Upper lobe of right lung (tissue), 1 donor: ENCODE measurements around the gene FNIP1. TPM values are rescaled to one million over a fixed set of nuclear protein-coding genes. Genes with fewer than 3 reads are reported as not detected.

ENCODE experiments used
- ATAC-seq: fragments of 200-7000 bp; cut with Tn5 transposase; one replicate; pipeline ENCODE4 v1.9.1; 2020; ENCODE audit warnings: mild to moderate bottlenecking, moderate library complexity
- DNase-seq: peaks from one replicate; pipeline ENCODE4 v3.0.0-alpha.2; 2020
- H3K27ac ChIP-seq: fragments of 200-600 bp; one replicate; pipeline ENCODE4 v1.8.0; 2022
- H3K27me3 ChIP-seq: fragments of 200-600 bp; one replicate; pipeline ENCODE4 v1.8.0; 2022; ENCODE audit warnings: mild to moderate bottlenecking
- H3K36me3 ChIP-seq: fragments of 200-600 bp; one replicate; pipeline ENCODE4 v1.8.0; 2022
- H3K4me1 ChIP-seq: fragments of 200-600 bp; one replicate; pipeline ENCODE4 v1.8.0; 2022
- H3K4me3 ChIP-seq: fragments of 200-600 bp; one replicate; pipeline ENCODE4 v1.8.0; 2022; ENCODE audit warnings: mild to moderate bottlenecking
- H3K9me3 ChIP-seq: fragments of 200-600 bp; one replicate; pipeline ENCODE4 v1.8.0; 2022
- intact Hi-C: fragments of 100-400 bp; cut with DNase I; formaldehyde crosslinking; loops from one replicate; pipeline ENCODE4 v1.11.0; 2022
- total RNA-seq: library from RNA; stranded (reverse); fragmentation: NEBNext Ultra II Directional; extraction: Animal tissue kit (Norgen Biotek cat#: 25700); gene quantifications from one replicate; pipeline ENCODE4 v1.2.1, GENCODE V29; 2021
- TF ChIP-seq, protein P1 (sequence below): fragments of 200-600 bp; IDR thresholded peaks from one replicate; pipeline ENCODE4 v1.8.0; 2022; ENCODE audit warnings: antibody characterized with exemption
- donor health status: DM: no; HTN: yes; CAD: no; lungs with severe emphysema.

The FNIP1 gene
- total RNA-seq, 1 donor from 2014 or later = 42.7 TPM

DNA sequence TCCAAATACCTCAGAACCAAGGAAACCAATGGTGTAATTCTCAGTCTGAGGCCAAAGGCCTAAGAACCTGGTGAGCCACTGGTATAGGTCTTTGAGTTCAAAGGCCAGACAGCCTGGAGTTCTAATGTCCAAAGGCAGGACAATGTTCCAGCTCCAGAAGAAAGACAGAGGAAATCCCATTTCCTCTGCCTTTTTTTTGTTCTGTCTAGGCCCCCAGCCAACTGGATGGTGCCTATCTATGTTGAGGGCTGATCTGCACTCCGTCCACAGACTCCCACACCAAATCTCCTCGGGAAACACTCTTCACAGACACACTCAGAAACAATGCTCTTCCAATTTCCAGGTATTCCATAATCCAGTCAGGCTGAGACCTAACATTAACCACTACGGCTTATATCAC is 30.1 kb downstream of the FNIP1 start:
- no peak for ATAC-seq

GRCh38 chr5:131765261-131765660 is 31.6 kb downstream of the FNIP1 start:
- Histone ChIP-seq H3K9me3 (no peaks in the 10 kb centered on the region), H3K27ac (no peak overlapping the region), H3K4me1 (peaks cover 27% of the 10 kb centered on the region), H3K27me3 (no peaks in the 10 kb centered on the region), H3K36me3 (no peaks in the 10 kb centered on the region), H3K4me3 (no peak overlapping the region)
- no peak for DNase-seq
- TF ChIP-seq, protein P1, sequence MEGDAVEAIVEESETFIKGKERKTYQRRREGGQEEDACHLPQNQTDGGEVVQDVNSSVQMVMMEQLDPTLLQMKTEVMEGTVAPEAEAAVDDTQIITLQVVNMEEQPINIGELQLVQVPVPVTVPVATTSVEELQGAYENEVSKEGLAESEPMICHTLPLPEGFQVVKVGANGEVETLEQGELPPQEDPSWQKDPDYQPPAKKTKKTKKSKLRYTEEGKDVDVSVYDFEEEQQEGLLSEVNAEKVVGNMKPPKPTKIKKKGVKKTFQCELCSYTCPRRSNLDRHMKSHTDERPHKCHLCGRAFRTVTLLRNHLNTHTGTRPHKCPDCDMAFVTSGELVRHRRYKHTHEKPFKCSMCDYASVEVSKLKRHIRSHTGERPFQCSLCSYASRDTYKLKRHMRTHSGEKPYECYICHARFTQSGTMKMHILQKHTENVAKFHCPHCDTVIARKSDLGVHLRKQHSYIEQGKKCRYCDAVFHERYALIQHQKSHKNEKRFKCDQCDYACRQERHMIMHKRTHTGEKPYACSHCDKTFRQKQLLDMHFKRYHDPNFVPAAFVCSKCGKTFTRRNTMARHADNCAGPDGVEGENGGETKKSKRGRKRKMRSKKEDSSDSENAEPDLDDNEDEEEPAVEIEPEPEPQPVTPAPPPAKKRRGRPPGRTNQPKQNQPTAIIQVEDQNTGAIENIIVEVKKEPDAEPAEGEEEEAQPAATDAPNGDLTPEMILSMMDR = no peak
- no peak for ATAC-seq
- intact Hi-C loops = no loop called here

More for the DNA sequence above, 30.1 kb downstream of the FNIP1 start:
- Histone ChIP-seq H3K4me1 (peaks cover 32% of the 10 kb centered on the region), H3K9me3 (no peaks in the 10 kb centered on the region), H3K27ac (no peak overlapping the region), H3K4me3 (no peak overlapping the region), H3K27me3 (no peaks in the 10 kb centered on the region), H3K36me3 (no peaks in the 10 kb centered on the region)
- no peak for DNase-seq
- intact Hi-C loops = no loop called here
- TF ChIP-seq, protein P1 = no peak

- TF ChIP-seq, protein P1 = no peak
- no peak overlapping the region for H3K4me3 ChIP-seq
- no peak for ATAC-seq
- H3K27me3 ChIP-seq = no peaks in the 10 kb centered on the region
- intact Hi-C loops = no loop called here
- H3K4me1 ChIP-seq = peaks cover 22% of the 10 kb centered on the region
- no peak overlapping the region for H3K27ac ChIP-seq
- no peak for DNase-seq
- no peaks in the 10 kb centered on the region for H3K36me3 ChIP-seq
- H3K9me3 ChIP-seq = no peaks in the 10 kb centered on the region
Observed at GRCh38 chr5:131763968-131764367, 32.8 kb downstream of the FNIP1 start.

- H3K27me3 ChIP-seq = no peaks in the 10 kb centered on the region
- no peak overlapping the region for H3K4me3 ChIP-seq
- TF ChIP-seq, protein P1 = no peak
- H3K4me1 ChIP-seq = peaks cover 27% of the 10 kb centered on the region
- DNase-seq (no peak), ATAC-seq (no peak)
- intact Hi-C loops = no loop called here
- no peaks in the 10 kb centered on the region for H3K36me3 ChIP-seq
- no peak overlapping the region for H3K27ac ChIP-seq
- H3K9me3 ChIP-seq = no peaks in the 10 kb centered on the region
Observed at GRCh38 chr5:131760793-131761192, 36.0 kb downstream of the FNIP1 start.

GRCh38 chr5:131759704-131760103 is 37.1 kb downstream of the FNIP1 start:
- TF ChIP-seq, protein P1 = no peak
- Histone ChIP-seq H3K9me3 (no peaks in the 10 kb centered on the region), H3K27ac (no peak overlapping the region), H3K4me1 (peaks cover 23% of the 10 kb centered on the region), H3K4me3 (no peak overlapping the region), H3K36me3 (no peaks in the 10 kb centered on the region), H3K27me3 (no peaks in the 10 kb centered on the region)
- ATAC-seq = no peak
- intact Hi-C loops = no loop called here
- no peak for DNase-seq

DNA sequence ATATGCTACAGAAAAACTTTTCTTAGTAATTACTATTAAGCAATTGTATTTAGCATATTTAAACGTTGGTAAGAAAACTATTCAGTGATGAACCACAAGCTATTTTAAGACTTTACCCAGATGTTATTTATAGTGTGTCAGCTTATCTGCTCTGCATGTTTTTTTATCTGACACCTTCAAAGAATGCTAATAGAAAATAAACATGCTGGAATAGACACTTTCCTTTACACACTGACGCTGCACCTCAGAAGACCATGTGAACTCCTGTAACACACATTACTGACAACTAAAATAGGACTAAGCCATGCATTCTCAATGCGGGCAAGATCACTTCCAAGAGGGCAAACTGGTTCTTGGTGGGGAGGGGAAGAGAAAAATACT is 38.3 kb downstream of the FNIP1 start:
- H3K9me3 ChIP-seq = no peaks in the 10 kb centered on the region
- DNase-seq = no peak
- no peak overlapping the region for H3K27ac ChIP-seq
- no peak overlapping the region for H3K4me3 ChIP-seq
- peaks cover 23% of the 10 kb centered on the region for H3K4me1 ChIP-seq
- H3K27me3 ChIP-seq = no peaks in the 10 kb centered on the region
- no peaks in the 10 kb centered on the region for H3K36me3 ChIP-seq
- intact Hi-C loops = no loop called here
- TF ChIP-seq, protein P1 = no peak
- no peak for ATAC-seq
